Measurements from ENCODE around the gene RNASE9.

- TF ChIP-seq POLR2A (IDR thresholded peaks at IDR 0.05) (no peak), CTCF (IDR thresholded peaks at IDR 0.05) (no peak), EP300 (IDR thresholded peaks at IDR 0.05) (no peak)
These were observed 20.9 kb downstream of the RNASE9 start for GRCh38 chr14:20539906-20540305.
